Neural progenitor cell (in vitro differentiated cells): ENCODE results near the gene ASTN2. TPM values are rescaled to one million over a fixed set of nuclear protein-coding genes. Genes with fewer than 3 reads are reported as not detected.

Experiments
- DNase-seq: peaks from one replicate; pipeline ENCODE4 v3.0.0-alpha.2; 2016; ENCODE audit warnings: low spot score
- H2AFZ ChIP-seq: fragments of 200-600 bp; sonication (generic); replicated peaks from 2 replicates; pipeline ENCODE4 v1.6.1; 2016; ENCODE audit warnings: antibody characterized with exemption
- H3F3A ChIP-seq: fragments of 200-600 bp; sonication (generic); 2 replicates; pipeline ENCODE4 v1.6.1; 2016; ENCODE audit warnings: antibody characterized with exemption, low read depth
- H3K27ac ChIP-seq: fragments of 200-600 bp; sonication (generic); 2 replicates; pipeline ENCODE4 v1.5.1; 2016; ENCODE audit warnings: mild to moderate bottlenecking
- H3K27me3 ChIP-seq: fragments of 200-600 bp; sonication (generic); 2 replicates; pipeline ENCODE4 v1.6.1; 2016; ENCODE audit warnings: mild to moderate bottlenecking, moderate library complexity
- H3K36me3 ChIP-seq: fragments of 200-600 bp; sonication (generic); 2 replicates; pipeline ENCODE4 v1.5.1; 2016
- H3K4me1 ChIP-seq: fragments of 200-600 bp; sonication (generic); 2 replicates; pipeline ENCODE4 v1.6.1; 2016; ENCODE audit warnings: mixed run types
- H3K4me2 ChIP-seq: fragments of 200-600 bp; sonication (generic); 2 replicates; pipeline ENCODE4 v1.6.1; 2016
- H3K4me3 ChIP-seq: fragments of 200-600 bp; sonication (generic); 2 replicates; pipeline ENCODE4 v1.5.1; 2016
- H3K79me2 ChIP-seq: fragments of 200-600 bp; sonication (generic); 2 replicates; pipeline ENCODE4 v1.6.1; 2016; ENCODE audit warnings: low read depth
- H3K9ac ChIP-seq: fragments of 200-600 bp; sonication (generic); 2 replicates; pipeline ENCODE4 v1.6.1; 2016
- H3K9me3 ChIP-seq: fragments of 200-600 bp; sonication (generic); 2 replicates; pipeline ENCODE4 v1.5.1; 2016; ENCODE audit warnings: low read depth
- H4K20me1 ChIP-seq: fragments of 200-600 bp; sonication (generic); 2 replicates; pipeline ENCODE4 v1.6.1; 2016; ENCODE audit warnings: low read depth
- H3K27ac Mint-ChIP-seq: 3 replicates; pipeline ENCODE4 v1.8.0; 2021; ENCODE audit warnings: mixed read lengths
- H3K27me3 Mint-ChIP-seq: 2 replicates; pipeline ENCODE4 v1.8.0; 2022; ENCODE audit warnings: low read depth, mild to moderate bottlenecking, inconsistent platforms, moderate library complexity, mixed read lengths; ENCODE audit not compliant: insufficient read depth
- H3K36me3 Mint-ChIP-seq: 3 replicates; pipeline ENCODE4 v1.8.0; 2021; ENCODE audit warnings: mixed read lengths
- H3K4me1 Mint-ChIP-seq: 3 replicates; pipeline ENCODE4 v1.8.0; 2021; ENCODE audit warnings: mixed read lengths
- H3K4me3 Mint-ChIP-seq: 3 replicates; pipeline ENCODE4 v1.8.0; 2021; ENCODE audit warnings: mild to moderate bottlenecking, moderate library complexity, mixed read lengths
- H3K9me3 Mint-ChIP-seq: 3 replicates; pipeline ENCODE4 v1.8.0; 2020; ENCODE audit warnings: mixed read lengths
- EZH2 ChIP-seq: fragments of 200-600 bp; sonication (generic); IDR thresholded peaks from 2 replicates; pipeline ENCODE4 v1.6.1; 2017; ENCODE audit warnings: antibody characterized with exemption, mild to moderate bottlenecking, moderate library complexity
- EZH2phosphoT487 ChIP-seq: fragments of 200-600 bp; sonication (generic); IDR thresholded peaks from 2 replicates; pipeline ENCODE4 v1.6.1; 2017; ENCODE audit warnings: antibody characterized with exemption
- total RNA-seq: library from RNA; depleted of rRNA; stranded (reverse); fragments of >200 nt; gene quantifications from 2 replicates; pipeline ENCODE4 v1.2.3, GENCODE V29; 2015; ENCODE audit warnings: low replicate concordance
- TF ChIP-seq, protein P1 (sequence below): fragments of 200-600 bp; sonication (generic); IDR thresholded peaks from 2 replicates; pipeline ENCODE4 v1.5.1; 2017; ENCODE audit warnings: antibody characterized with exemption, mild to moderate bottlenecking

Gene ASTN2
- total RNA-seq, 1 donor from 2014 or later = 8.0 TPM

DNA sequence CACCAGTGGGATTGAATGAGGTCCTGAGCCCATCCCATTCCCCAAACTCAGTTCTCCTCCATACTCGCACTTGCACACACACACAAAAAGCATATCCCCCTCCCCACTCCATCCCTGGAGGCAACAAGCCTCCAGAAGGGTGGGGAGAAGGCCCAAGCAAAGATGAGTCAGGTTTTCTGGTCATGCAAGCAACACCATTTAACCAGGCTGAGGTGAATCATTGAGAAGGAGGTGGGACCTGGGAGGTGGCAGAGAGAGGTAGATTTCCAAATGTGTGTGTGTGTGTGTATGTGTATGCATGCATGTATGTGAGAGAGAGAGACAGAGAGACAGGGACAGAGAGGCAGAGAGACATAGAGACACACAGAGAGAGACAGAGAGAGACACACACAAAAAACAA, 913.0 kb downstream of the ASTN2 start:
- Mint-ChIP-seq H3K27me3 (no peaks in the 10 kb centered on the region), H3K36me3 (no peaks in the 10 kb centered on the region), H3K9me3 (no peaks in the 10 kb centered on the region), H3K4me3 (no peak overlapping the region), H3K27ac (no peak overlapping the region), H3K4me1 (peaks cover 13% of the 10 kb centered on the region)
- H4K20me1 ChIP-seq = no peaks in the 10 kb centered on the region
- no peaks in the 10 kb centered on the region for H3K27me3 ChIP-seq
- no peak overlapping the region for H3K9ac ChIP-seq
- no peak overlapping the region for H2AFZ ChIP-seq
- H3K4me1 ChIP-seq = peaks cover 10% of the 10 kb centered on the region
- no peak for DNase-seq
- no peak overlapping the region for H3K4me3 ChIP-seq
- peaks cover 11% of the 10 kb centered on the region for H3F3A ChIP-seq
- TF ChIP-seq, protein P1, sequence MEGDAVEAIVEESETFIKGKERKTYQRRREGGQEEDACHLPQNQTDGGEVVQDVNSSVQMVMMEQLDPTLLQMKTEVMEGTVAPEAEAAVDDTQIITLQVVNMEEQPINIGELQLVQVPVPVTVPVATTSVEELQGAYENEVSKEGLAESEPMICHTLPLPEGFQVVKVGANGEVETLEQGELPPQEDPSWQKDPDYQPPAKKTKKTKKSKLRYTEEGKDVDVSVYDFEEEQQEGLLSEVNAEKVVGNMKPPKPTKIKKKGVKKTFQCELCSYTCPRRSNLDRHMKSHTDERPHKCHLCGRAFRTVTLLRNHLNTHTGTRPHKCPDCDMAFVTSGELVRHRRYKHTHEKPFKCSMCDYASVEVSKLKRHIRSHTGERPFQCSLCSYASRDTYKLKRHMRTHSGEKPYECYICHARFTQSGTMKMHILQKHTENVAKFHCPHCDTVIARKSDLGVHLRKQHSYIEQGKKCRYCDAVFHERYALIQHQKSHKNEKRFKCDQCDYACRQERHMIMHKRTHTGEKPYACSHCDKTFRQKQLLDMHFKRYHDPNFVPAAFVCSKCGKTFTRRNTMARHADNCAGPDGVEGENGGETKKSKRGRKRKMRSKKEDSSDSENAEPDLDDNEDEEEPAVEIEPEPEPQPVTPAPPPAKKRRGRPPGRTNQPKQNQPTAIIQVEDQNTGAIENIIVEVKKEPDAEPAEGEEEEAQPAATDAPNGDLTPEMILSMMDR = no peak
- TF ChIP-seq EZH2phosphoT487 (no peak), EZH2 (no peak)
- H3K9me3 ChIP-seq = no peaks in the 10 kb centered on the region
- no peaks in the 10 kb centered on the region for H3K79me2 ChIP-seq
- H3K27ac ChIP-seq = no peak overlapping the region
- H3K36me3 ChIP-seq = no peaks in the 10 kb centered on the region
- no peak overlapping the region for H3K4me2 ChIP-seq

DNA sequence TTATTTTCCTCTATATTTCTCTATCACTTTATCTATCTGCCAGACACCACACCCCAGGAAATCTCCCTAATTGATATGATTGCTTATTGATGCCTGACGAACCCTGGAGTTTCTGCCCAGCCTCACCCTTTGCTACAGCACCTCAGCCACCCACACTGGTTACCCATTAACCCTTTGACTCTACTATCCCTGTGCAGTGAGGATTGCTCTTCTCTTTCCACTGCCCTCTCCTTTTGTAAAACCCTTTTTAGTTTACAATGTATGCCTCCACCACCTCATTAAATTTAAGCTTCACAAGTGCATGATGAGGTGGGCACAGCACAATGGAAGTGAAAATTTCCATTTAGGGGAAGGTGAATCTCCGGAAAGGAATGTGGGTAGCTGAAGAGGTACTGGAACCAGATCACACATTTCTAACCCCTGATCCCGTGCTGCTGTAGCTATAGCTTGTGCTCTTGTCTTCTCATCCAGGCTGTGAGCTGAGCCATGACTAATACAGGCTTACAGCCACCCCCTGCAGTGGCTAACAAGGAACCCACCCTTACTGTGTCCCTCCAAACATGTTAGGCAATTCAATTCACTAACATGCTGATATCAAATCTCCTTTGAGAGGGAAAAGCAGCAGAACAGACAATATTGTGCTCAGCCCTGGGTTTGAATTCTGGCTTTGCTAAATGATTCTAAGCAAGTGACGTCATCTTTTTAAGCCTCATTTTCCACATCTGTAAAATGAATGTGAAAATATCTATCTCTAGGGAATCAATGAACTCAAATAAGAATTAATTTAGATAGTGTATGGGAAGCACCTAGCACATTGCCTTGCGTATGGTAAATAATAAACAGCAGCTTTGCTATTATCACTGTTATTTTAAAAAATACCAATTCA, 914.6 kb downstream of the ASTN2 start:
- Histone ChIP-seq H3K4me2 (no peak overlapping the region), H3K36me3 (no peaks in the 10 kb centered on the region), H3K4me1 (peaks cover 13% of the 10 kb centered on the region), H3K9ac (no peak overlapping the region), H2AFZ (no peak overlapping the region), H3F3A (peaks cover 11% of the 10 kb centered on the region), H4K20me1 (no peaks in the 10 kb centered on the region), H3K4me3 (no peak overlapping the region), H3K79me2 (no peaks in the 10 kb centered on the region), H3K9me3 (no peaks in the 10 kb centered on the region), H3K27me3 (no peaks in the 10 kb centered on the region), H3K27ac (no peak overlapping the region)
- Mint-ChIP-seq H3K27ac (no peak overlapping the region), H3K4me1 (peaks cover 17% of the 10 kb centered on the region), H3K36me3 (no peaks in the 10 kb centered on the region), H3K4me3 (no peak overlapping the region), H3K27me3 (no peaks in the 10 kb centered on the region), H3K9me3 (no peaks in the 10 kb centered on the region)
- TF ChIP-seq, protein P1 = no peak
- TF ChIP-seq EZH2phosphoT487 (no peak), EZH2 (no peak)
- peak; percentile 80 for DNase-seq

DNA sequence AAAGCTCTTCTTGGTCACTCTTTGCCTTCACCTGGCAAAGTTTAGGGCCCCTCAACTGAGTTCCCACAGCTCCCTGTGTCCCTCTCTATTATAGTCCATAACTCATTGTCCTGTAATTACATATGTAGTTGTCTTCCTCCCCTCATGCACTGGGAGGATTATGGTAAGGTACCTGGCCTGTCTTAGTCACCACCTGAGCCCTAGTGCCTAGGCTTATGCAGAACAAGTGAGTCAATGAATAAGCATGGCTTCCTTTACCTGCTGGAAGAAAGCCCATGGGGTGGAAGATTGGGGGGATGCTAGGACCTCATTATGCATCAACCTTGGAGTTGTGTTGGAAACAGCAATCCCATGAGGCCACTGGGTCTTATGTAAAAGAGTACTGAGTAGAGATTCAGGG, 915.4 kb downstream of the ASTN2 start:
- no peaks in the 10 kb centered on the region for H4K20me1 ChIP-seq
- no peaks in the 10 kb centered on the region for H3K27me3 ChIP-seq
- no peaks in the 10 kb centered on the region for H3K9me3 ChIP-seq
- Mint-ChIP-seq H3K4me1 (peaks cover 17% of the 10 kb centered on the region), H3K27ac (no peak overlapping the region), H3K36me3 (no peaks in the 10 kb centered on the region), H3K27me3 (no peaks in the 10 kb centered on the region), H3K4me3 (no peak overlapping the region), H3K9me3 (no peaks in the 10 kb centered on the region)
- H3K4me2 ChIP-seq = no peak overlapping the region
- no peaks in the 10 kb centered on the region for H3K36me3 ChIP-seq
- no peak overlapping the region for H3K4me3 ChIP-seq
- no peak for DNase-seq
- no peaks in the 10 kb centered on the region for H3K79me2 ChIP-seq
- no peak overlapping the region for H3K27ac ChIP-seq
- peaks cover 13% of the 10 kb centered on the region for H3K4me1 ChIP-seq
- peaks cover 11% of the 10 kb centered on the region for H3F3A ChIP-seq
- H2AFZ ChIP-seq = no peak overlapping the region
- TF ChIP-seq EZH2 (no peak), EZH2phosphoT487 (no peak)
- TF ChIP-seq, protein P1 = no peak
- no peak overlapping the region for H3K9ac ChIP-seq
